ENCODE measurements around the gene CORIN. TPM values are rescaled to one million over a fixed set of nuclear protein-coding genes. Genes with fewer than 3 reads are reported as not detected.
A peak's percentile ranks its signal among the peaks of the same experiment; 100 is the strongest.

CORIN gene, protein sequence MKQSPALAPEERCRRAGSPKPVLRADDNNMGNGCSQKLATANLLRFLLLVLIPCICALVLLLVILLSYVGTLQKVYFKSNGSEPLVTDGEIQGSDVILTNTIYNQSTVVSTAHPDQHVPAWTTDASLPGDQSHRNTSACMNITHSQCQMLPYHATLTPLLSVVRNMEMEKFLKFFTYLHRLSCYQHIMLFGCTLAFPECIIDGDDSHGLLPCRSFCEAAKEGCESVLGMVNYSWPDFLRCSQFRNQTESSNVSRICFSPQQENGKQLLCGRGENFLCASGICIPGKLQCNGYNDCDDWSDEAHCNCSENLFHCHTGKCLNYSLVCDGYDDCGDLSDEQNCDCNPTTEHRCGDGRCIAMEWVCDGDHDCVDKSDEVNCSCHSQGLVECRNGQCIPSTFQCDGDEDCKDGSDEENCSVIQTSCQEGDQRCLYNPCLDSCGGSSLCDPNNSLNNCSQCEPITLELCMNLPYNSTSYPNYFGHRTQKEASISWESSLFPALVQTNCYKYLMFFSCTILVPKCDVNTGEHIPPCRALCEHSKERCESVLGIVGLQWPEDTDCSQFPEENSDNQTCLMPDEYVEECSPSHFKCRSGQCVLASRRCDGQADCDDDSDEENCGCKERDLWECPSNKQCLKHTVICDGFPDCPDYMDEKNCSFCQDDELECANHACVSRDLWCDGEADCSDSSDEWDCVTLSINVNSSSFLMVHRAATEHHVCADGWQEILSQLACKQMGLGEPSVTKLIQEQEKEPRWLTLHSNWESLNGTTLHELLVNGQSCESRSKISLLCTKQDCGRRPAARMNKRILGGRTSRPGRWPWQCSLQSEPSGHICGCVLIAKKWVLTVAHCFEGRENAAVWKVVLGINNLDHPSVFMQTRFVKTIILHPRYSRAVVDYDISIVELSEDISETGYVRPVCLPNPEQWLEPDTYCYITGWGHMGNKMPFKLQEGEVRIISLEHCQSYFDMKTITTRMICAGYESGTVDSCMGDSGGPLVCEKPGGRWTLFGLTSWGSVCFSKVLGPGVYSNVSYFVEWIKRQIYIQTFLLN
- total RNA-seq (under 1 TPM; 0.52 to 0.84 TPM), polyA plus RNA-seq (1 to 10 TPM in 1 of 2 donors, under 1 TPM in 1; 0.13 to 1.5 TPM)
- long read RNA-seq, donor 1, partial matches to known transcripts, result 0 of 1 reads
- long read RNA-seq, donor 1, other reads (novel, unspliced or antisense), result 1 of 1 reads
- long read RNA-seq, donor 2, partial matches to known transcripts, result 0 of 1 reads
- long read RNA-seq, donor 2, other reads (novel, unspliced or antisense), result 1 of 1 reads

DNA sequence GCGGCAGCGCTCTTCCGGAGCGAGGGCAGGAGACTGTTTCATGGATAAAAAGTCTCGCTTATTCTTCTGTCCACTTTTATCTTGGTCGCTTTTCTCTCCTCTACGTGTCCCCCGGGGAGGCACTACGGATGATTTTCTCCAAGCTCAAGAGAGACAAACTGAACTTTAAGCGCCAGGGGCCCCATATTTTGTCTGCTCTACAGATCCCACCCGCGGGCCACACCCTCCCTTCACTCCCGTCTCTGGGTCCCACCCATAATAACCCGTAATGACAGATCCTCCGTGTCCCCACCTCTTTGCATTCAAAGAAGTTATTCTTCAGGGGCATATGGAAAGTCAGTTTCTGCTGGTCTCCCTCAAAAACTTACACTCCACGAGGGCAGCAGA, at the start of gene CORIN:
CORIN (minus strand) TSS at position 160 of the 387 bp plus-strand sequence; CDS start at position 42, 118 bp downstream.
- Histone ChIP-seq H3K27me3 (ENCODE audit: control insufficient read depth in 1 of 2, insufficient read depth in 2 of 2, low read length in 1 of 2) (no peaks in the 10 kb centered on the region), H3K4me3 (ENCODE audit: low read length in 2 of 2) (peak within 1 kb of the TSS; percentile 16 to 27), H3K9me3 (ENCODE audit: control insufficient read depth, low read length) (no peaks in the 10 kb centered on the region), H3K36me3 (ENCODE audit: control insufficient read depth in 1 of 2, insufficient read depth in 2 of 2, low read length in 1 of 2) (no peaks in the 10 kb centered on the region), H3K27ac (ENCODE audit: low read depth in 1 of 2, low read length in 2 of 2) (no peak within 1 kb of the TSS), H3K4me1 (ENCODE audit: control insufficient read depth in 1 of 2, insufficient read depth in 2 of 2, low read length in 2 of 2) (peaks cover 0 to 3% of the 10 kb centered on the region in 2 donors)
- DNase-seq (no peak), ATAC-seq (ENCODE audit: low FRiP score) (peak; percentile 2)
- 2 to 4% methylated on average over 16 of the region's 16 CpGs for WGBS, 2 donors
- intact Hi-C loops (cut with DNase I), result loop anchor here (5.0 to 10.0 kb wide), 2 partner anchors 131 to 163 kb away; no protein-coding TSS in a partner anchor

DNA sequence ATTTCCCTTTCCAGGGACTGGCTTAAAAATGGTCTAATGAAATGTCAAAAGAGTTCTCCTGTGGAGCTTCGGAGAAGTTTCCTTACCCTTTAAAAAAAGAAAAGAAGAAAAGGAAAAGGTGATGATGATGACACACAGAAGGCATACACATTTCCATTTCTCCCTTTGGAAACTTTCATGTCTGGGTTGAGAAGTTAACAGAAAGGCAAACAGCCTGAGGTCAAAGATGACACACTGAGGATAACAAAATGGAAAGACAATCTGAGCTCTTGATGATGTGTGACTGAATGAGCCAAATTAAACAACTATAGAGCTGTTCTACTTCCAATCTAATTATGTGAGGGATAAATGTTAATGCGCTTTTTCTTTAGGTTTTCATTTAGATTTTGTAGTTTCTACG, 44.4 kb upstream of the CORIN start:
- no peak overlapping the region for H3K4me3 ChIP-seq (ENCODE audit: low read length in 2 of 2)
- DNase-seq (no peak), ATAC-seq (ENCODE audit: low FRiP score) (no peak)
- peaks cover 3 to 6% of the 10 kb centered on the region in 2 donors for H3K36me3 ChIP-seq (ENCODE audit: control insufficient read depth in 1 of 2, insufficient read depth in 2 of 2, low read length in 1 of 2)
- no peaks in the 10 kb centered on the region for H3K9me3 ChIP-seq (ENCODE audit: control insufficient read depth, low read length)
- intact Hi-C loops (cut with DNase I), result no loop called here
- 92% methylated on average over 3 of the region's 3 CpGs for WGBS, 2 donors
- no peaks in the 10 kb centered on the region for H3K4me1 ChIP-seq (ENCODE audit: control insufficient read depth in 1 of 2, insufficient read depth in 2 of 2, low read length in 2 of 2)
- H3K27ac ChIP-seq (ENCODE audit: low read depth in 1 of 2, low read length in 2 of 2), result no peak overlapping the region
- H3K27me3 ChIP-seq (ENCODE audit: control insufficient read depth in 1 of 2, insufficient read depth in 2 of 2, low read length in 1 of 2), result no peaks in the 10 kb centered on the region

DNA sequence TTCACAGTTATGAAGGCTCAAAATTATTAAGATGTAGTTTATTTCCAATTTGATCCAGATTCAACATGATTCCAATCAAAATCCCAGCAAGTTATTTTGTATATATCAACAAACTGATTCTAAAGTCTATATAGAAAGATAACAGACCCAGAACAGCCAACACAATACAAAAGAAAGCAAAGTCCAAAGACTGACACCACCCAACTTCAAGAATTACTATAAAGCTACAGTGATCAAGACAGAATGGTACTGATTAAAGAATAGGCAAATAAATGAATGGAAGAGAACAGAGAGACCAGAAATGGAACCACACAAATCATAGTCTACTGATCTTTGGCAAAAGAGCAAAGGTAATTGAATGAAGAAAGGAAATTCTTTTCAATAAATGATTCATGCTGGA, 41.6 kb upstream of the CORIN start:
- Histone ChIP-seq H3K4me1 (ENCODE audit: control insufficient read depth in 1 of 2, insufficient read depth in 2 of 2, low read length in 2 of 2) (no peaks in the 10 kb centered on the region), H3K4me3 (ENCODE audit: low read length in 2 of 2) (no peak overlapping the region), H3K27ac (ENCODE audit: low read depth in 1 of 2, low read length in 2 of 2) (no peak overlapping the region), H3K9me3 (ENCODE audit: control insufficient read depth, low read length) (no peaks in the 10 kb centered on the region), H3K36me3 (ENCODE audit: control insufficient read depth in 1 of 2, insufficient read depth in 2 of 2, low read length in 1 of 2) (peaks cover 0 to 11% of the 10 kb centered on the region in 2 donors), H3K27me3 (ENCODE audit: control insufficient read depth in 1 of 2, insufficient read depth in 2 of 2, low read length in 1 of 2) (no peaks in the 10 kb centered on the region)
- ATAC-seq (ENCODE audit: low FRiP score), result no peak
- no peak for DNase-seq
- intact Hi-C loops (cut with DNase I), result no loop called here

DNA sequence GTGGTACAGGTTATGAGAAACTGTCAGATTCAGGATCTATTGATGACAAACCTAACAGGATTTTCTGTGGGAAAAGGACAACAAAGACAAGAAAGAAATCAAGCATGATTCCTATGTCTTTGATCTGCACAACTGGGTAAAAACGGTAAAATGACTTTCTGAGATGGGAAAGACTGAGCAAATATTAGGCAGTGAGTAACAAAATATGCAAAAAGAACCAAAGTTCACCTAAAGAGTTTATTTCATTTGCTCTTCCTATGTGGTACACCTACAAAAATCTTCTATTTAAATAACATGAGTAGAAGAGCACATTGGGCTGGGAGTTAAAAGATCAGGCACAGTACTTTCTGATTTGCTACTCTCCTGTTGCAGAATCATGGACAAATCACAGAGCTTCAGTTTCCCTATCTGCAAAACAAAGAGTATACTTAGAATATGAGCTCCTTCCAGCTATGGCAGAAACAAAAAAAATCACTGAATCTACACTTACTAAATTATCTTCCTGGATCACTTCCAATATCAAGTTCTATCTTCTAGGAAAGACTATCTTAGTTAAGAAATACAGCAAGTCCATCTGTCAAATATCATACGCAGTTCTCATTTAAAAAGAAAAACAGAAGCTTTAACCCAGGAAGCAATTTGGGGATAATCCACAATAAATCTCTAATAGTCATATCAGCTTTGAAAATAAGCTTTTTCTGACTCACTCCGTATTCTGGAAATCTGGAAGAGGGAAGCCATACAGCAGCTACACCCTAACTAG, 39.1 kb upstream of the CORIN start:
- no peak for ATAC-seq (ENCODE audit: low FRiP score)
- intact Hi-C loops (cut with DNase I), result no loop called here
- Histone ChIP-seq H3K4me3 (ENCODE audit: low read length in 2 of 2) (no peak overlapping the region), H3K9me3 (ENCODE audit: control insufficient read depth, low read length) (no peaks in the 10 kb centered on the region), H3K27me3 (ENCODE audit: control insufficient read depth in 1 of 2, insufficient read depth in 2 of 2, low read length in 1 of 2) (no peaks in the 10 kb centered on the region), H3K27ac (ENCODE audit: low read depth in 1 of 2, low read length in 2 of 2) (no peak overlapping the region), H3K36me3 (ENCODE audit: control insufficient read depth in 1 of 2, insufficient read depth in 2 of 2, low read length in 1 of 2) (peaks cover 4 to 20% of the 10 kb centered on the region in 2 donors), H3K4me1 (ENCODE audit: control insufficient read depth in 1 of 2, insufficient read depth in 2 of 2, low read length in 2 of 2) (no peaks in the 10 kb centered on the region)
- 81 to 82% methylated on average over 3 of the region's 3 CpGs for WGBS, 2 donors
- DNase-seq, result no peak

DNA sequence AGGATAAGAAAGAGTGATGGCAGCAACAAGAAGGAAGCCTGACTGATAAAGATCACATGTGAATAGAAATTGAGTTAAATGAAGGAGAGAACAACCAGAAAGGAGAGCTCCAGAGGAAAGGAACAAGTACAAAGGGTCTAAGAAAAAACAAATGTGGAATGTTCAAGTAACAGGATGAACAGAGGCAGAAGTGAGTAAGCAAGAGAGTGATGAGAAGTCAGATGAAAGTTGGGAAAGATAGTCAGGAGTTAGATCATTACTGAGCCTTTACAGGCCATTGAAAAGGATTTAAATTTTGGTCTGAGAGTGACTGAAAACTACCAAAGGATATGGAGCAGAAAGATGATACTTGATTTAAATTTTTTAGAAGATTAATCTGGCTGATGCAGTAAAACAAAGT, 38.4 kb upstream of the CORIN start:
- H3K36me3 ChIP-seq (ENCODE audit: control insufficient read depth in 1 of 2, insufficient read depth in 2 of 2, low read length in 1 of 2), result peaks cover 4 to 20% of the 10 kb centered on the region in 2 donors
- no peaks in the 10 kb centered on the region for H3K27me3 ChIP-seq (ENCODE audit: control insufficient read depth in 1 of 2, insufficient read depth in 2 of 2, low read length in 1 of 2)
- H3K27ac ChIP-seq (ENCODE audit: low read depth in 1 of 2, low read length in 2 of 2), result no peak overlapping the region
- no peak for ATAC-seq (ENCODE audit: low FRiP score)
- H3K9me3 ChIP-seq (ENCODE audit: control insufficient read depth, low read length), result no peaks in the 10 kb centered on the region
- H3K4me3 ChIP-seq (ENCODE audit: low read length in 2 of 2), result no peak overlapping the region
- intact Hi-C loops (cut with DNase I), result no loop called here
- H3K4me1 ChIP-seq (ENCODE audit: control insufficient read depth in 1 of 2, insufficient read depth in 2 of 2, low read length in 2 of 2), result no peaks in the 10 kb centered on the region
- DNase-seq, result no peak

DNA sequence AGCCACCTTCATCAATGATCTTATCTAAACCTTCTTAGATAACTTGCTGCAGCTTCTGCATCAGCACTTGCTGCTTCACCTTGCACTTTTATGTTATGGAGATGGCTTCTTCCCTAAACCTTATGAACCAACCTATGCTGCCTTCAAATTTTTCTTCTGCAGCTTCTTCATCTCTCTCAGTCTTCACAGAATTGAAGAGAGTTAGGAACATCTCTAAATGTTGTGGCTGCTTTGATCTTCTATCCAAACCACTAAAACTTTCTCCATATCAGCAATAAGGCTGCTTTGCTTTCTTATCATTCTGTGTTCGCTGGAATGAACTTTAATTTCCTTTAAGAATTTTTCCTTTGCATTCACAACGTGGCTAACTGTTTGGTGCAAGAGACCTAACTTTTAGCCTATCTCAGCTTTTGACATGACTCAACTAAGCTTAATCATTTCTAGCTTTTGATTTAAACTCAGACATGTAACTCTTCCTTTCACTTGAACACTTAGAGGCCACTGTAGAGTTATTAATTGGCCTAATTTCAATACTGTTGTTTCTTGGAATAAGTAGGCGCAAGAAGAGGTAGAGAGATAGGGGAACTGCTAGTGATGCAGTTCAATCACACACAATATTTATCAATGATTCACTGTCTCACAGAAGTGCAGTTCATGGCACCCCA, 36.1 kb upstream of the CORIN start:
- H3K4me3 ChIP-seq (ENCODE audit: low read length in 2 of 2), result no peak overlapping the region
- H3K27ac ChIP-seq (ENCODE audit: low read depth in 1 of 2, low read length in 2 of 2), result no peak overlapping the region
- DNase-seq (no peak), ATAC-seq (ENCODE audit: low FRiP score) (no peak)
- intact Hi-C loops (cut with DNase I), result no loop called here
- WGBS, 2 donors, result 94 to 95% methylated on average over 3 of the region's 3 CpGs
- H3K27me3 ChIP-seq (ENCODE audit: control insufficient read depth in 1 of 2, insufficient read depth in 2 of 2, low read length in 1 of 2), result no peaks in the 10 kb centered on the region
- no peaks in the 10 kb centered on the region for H3K9me3 ChIP-seq (ENCODE audit: control insufficient read depth, low read length)
- H3K4me1 ChIP-seq (ENCODE audit: control insufficient read depth in 1 of 2, insufficient read depth in 2 of 2, low read length in 2 of 2), result no peaks in the 10 kb centered on the region
- peaks cover 4 to 20% of the 10 kb centered on the region in 2 donors for H3K36me3 ChIP-seq (ENCODE audit: control insufficient read depth in 1 of 2, insufficient read depth in 2 of 2, low read length in 1 of 2)

DNA sequence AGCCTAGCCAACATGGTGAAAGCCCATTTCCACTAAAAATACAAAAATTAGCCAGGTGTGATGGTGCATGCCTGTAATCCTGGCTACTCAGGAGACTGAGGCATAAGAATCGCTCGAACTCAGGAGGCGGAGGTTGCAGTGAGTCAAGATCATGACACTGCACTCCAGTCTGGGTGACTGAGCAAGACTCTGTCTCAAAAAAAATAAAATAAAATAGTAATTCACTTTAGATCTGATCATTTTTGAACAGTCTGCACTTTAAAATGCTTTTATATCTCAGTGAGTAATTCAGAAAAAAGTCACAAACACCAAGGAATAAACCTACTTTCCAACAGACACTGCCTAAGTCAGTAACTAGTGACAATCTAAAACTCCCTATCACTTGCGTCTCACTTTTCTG, 25.6 kb upstream of the CORIN start:
- ATAC-seq (ENCODE audit: low FRiP score) (no peak), DNase-seq (no peak)
- no peaks in the 10 kb centered on the region for H3K9me3 ChIP-seq (ENCODE audit: control insufficient read depth, low read length)
- no peak overlapping the region for H3K4me3 ChIP-seq (ENCODE audit: low read length in 2 of 2)
- 74 to 82% methylated on average over 4 of the region's 4 CpGs for WGBS, 2 donors
- H3K36me3 ChIP-seq (ENCODE audit: control insufficient read depth in 1 of 2, insufficient read depth in 2 of 2, low read length in 1 of 2), result peaks cover 0 to 4% of the 10 kb centered on the region in 2 donors
- H3K27me3 ChIP-seq (ENCODE audit: control insufficient read depth in 1 of 2, insufficient read depth in 2 of 2, low read length in 1 of 2), result no peaks in the 10 kb centered on the region
- intact Hi-C loops (cut with DNase I), result no loop called here
- H3K27ac ChIP-seq (ENCODE audit: low read depth in 1 of 2, low read length in 2 of 2), result no peak overlapping the region
- H3K4me1 ChIP-seq (ENCODE audit: control insufficient read depth in 1 of 2, insufficient read depth in 2 of 2, low read length in 2 of 2), result peaks cover 0 to 2% of the 10 kb centered on the region in 2 donors
